HG03460 (cell line): ENCODE measurements around the gene RFPL1.
"Not testable (repeated sequence)": the region's sequence is repeated elsewhere in the genome, so short reads cannot be mapped to it uniquely, and the experiment has no call there.

ENCODE experiments used
- ATAC-seq: cut with Tn5 transposase; IDR thresholded peaks from one replicate; pipeline ENCODE4 v1.9.1; 2021; ENCODE audit not compliant: unreplicated experiment

RFPL1 gene

DNA sequence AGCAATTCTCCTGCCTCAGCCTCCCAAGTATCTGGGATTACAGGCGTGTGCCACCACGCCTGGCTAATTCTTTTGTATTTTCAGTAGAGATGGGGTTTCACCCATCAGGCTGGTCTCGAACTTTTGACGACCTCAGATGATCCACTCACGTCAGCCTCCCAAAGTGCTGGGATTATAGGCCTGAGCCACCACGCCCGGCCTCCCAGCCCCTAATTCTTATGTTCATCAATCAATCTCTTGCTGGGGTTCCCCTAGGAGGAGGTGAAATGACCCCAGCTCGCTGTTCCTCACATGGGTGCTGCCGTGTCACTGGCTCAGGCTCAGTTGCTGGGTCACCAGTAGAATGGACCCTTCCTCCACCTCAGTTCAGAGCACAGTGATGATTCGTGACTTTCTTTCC, at the start of gene RFPL1:
Gene RFPL1 (plus strand): TSS at position 301 of the 400 bp plus-strand sequence.
- ATAC-seq: not testable (repeated sequence)

GRCh38 chr22:29388759-29389090, 49.7 kb upstream of the RFPL1 start:
- ATAC-seq: peak; percentile 3

GRCh38 chr22:29390270-29390669, 48.1 kb upstream of the RFPL1 start:
- ATAC-seq: no peak

GRCh38 chr22:29391546-29391945, 46.8 kb upstream of the RFPL1 start:
- no peak for ATAC-seq

DNA sequence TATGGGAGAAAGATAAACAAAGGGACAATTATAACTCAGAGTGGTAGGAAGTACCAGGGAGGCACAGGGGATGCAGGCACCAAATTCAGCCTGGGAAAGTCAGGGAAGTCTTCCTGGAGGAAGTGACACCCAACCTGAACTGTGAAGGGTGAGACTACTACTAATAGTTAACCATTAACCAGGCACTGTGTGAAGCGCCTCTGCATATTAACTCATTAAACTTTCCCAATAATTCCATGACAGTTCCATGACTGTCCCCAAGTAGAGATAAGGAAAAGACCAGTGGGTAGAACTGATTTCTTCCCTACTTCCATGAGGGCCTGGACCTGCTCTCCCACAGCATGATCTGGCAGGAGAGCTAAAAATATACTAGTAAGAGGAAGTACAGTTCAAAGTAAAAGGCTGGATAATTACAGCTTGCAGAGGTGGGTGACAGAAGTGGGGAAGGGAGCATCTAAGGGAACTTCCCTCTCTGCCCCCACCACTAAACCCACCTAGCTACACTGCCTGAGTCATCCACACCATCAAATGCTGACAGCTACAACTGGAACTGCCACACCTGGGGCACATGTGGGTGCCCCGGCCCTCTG, 45.3 kb upstream of the RFPL1 start:
- no peak for ATAC-seq

GRCh38 chr22:29394931-29395581, 43.3 kb upstream of the RFPL1 start:
- peak; percentile 59 for ATAC-seq

DNA sequence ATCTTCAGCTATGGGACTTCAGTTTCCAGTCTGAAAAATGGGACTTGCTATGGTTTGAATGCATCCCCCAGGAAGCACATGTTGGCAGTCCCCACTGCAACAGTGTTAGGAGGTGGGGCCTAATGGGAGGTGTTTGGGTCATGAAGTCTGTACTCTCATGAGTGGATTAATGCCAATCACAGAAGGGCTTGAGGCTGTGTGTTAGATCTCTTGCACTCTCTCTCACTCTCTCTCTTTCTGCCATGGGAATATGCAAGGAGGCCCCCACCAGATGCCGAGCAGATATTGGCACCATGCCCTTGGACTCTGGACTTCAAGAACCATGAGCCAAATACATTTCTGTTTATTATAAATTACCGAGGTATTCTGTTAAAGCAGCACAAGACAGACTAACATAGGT, 42.3 kb upstream of the RFPL1 start:
- ATAC-seq: no peak

DNA sequence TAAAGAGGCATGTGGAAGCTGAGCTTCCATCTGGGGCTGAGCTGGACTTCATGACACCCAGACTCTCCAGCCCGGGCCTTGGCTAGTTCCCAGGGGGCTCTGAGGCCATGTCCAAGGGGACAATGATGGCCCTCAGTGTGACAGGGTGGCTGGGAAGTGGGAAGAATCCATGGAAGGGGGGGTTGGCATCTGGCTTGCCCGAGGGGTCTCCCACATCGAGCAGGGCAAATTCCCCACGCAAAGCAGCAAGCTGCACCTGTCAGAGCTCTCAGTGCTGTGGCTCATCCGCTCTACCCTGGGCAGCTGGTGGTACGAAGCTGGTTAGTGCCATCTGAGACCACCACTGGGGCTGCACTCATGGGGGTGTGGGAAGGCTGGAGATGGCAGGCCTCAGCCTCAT, 40.6 kb upstream of the RFPL1 start:
- ATAC-seq: no peak

- ATAC-seq: no peak
Observed at GRCh38 chr22:29400576-29400975, 37.8 kb upstream of the RFPL1 start.

- ATAC-seq: not testable (repeated sequence)
Observed at GRCh38 chr22:29401538-29401937, 36.8 kb upstream of the RFPL1 start.

- no peak for ATAC-seq
Observed at GRCh38 chr22:29408940-29409339, 29.4 kb upstream of the RFPL1 start.

DNA sequence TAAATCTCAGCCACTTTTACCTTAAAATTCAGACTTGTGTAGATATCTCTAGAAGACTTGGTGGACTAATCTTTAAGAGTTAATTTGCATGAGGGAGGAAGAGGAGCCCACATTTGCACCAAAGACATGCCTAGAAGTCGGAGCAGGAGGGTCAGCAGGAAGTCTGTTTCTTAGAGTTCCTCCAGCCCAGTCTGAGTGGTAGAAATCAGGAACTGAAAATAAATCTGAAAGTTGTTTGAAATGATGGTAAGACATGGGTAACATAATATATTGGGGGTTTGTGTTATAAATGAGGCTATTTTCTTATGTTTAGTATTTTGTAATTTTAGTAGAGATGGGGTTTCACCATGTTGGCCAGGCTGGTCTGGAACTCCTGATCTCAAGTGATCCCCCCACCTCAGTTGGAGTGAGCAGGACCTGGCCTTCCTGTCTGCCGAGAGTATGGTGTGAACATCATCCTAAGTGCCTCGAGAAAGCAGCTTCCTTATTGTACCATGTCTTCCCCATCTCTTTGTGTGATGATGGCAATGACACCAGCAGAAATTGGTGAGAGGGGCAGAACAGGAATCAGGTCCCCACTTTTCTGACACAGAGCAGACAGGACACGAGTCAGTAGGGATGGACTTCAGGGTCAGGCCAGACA, 26.7 kb upstream of the RFPL1 start:
- not testable (repeated sequence) for ATAC-seq

- ATAC-seq: not testable (repeated sequence)
Observed at GRCh38 chr22:29412772-29413171, 25.6 kb upstream of the RFPL1 start.

DNA sequence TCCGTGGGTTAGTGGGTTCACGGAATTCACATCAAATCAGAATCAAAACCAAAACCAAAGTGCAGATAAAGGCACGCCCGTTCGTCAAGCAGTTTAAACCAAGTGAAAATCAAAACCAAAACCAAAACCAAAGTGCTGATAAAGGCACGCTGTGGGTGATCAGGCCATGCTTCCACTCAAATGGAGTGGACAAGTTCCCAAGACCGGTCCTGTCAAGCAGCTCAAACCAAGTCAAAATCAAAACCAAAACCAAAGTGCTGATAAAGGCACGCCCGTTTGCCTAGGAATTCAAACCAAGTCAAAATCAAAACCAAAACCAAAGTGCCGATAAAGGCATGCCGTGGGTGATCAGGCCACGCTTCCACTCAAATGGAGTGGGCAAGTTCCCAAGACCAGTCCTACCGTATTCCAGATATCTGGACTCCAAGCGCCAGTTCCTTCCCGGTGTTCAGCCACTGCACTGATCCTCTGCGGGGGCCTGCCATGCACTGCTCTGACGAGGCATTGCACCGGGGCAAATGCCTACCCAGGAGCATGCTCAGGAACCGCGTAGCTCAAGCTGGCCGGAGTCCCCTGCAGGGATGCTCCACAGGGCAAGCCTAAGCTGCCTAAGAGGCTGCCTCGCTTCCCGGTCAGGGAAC, 23.3 kb upstream of the RFPL1 start:
- not testable (repeated sequence) for ATAC-seq

DNA sequence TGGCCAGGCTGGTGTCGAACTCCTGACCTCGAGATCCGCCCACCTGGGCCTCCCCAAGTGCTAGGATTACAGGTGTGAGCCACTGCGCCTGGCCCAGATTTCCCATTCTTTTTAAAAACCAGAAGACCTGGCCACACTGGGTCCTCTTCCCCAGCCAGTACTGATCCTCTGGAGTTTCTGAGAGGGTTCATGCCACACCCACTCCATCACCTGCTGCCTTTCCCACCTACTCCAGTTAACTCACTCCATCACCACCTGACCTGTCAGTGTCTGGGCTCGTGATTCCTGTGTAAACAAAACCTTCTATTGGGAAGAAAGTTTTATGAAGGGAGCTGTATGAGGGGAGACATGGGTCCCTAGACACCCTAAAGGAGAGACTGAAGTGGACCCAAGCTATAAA, 19.7 kb upstream of the RFPL1 start:
- ATAC-seq: not testable (repeated sequence)

DNA sequence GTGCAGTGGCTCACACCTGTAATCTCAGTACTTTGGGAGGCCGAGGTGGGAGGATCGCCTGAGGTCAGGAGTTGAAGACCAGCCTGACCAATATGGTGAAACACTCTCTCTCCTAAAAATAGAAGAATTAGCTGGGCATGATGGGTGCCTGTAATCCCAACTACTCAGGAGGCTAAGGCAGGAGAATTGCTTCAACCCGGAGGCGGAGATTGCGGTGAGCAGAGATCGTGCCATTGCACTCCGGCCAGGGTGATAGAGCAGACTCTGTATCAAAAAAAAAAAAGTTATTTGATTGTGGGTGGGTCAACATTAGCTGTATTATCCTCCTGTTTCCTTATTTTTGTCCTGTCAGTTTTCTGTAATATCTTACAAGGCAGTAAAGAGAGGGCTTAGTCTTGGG, 11.9 kb upstream of the RFPL1 start:
- ATAC-seq: no peak

- no peak for ATAC-seq
Observed at GRCh38 chr22:29427176-29427760, 11.1 kb upstream of the RFPL1 start.

- ATAC-seq: no peak
Observed at GRCh38 chr22:29431986-29432385, 6.4 kb upstream of the RFPL1 start.

- ATAC-seq: no peak
Observed at GRCh38 chr22:29433856-29434255, 4.5 kb upstream of the RFPL1 start.

DNA sequence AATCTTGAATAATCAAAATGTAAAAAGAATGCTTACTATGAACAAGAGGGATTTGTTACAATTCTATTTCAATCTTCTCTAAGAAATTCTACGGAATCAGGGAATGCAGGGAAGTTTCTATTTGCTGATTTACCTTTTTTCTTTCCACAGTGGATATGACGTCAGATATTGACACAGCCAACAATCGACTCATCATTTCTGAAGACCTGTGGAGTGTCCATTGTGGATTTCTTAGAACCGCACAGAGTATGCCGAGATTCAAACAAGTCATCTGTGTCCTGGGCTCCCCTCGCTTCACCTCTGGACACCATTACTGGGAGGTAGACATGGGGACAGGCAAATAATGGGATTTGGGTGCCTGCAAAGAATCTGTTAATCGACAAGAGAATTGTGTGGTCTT, 4.1 kb upstream of the RFPL1 start:
- ATAC-seq: no peak

DNA sequence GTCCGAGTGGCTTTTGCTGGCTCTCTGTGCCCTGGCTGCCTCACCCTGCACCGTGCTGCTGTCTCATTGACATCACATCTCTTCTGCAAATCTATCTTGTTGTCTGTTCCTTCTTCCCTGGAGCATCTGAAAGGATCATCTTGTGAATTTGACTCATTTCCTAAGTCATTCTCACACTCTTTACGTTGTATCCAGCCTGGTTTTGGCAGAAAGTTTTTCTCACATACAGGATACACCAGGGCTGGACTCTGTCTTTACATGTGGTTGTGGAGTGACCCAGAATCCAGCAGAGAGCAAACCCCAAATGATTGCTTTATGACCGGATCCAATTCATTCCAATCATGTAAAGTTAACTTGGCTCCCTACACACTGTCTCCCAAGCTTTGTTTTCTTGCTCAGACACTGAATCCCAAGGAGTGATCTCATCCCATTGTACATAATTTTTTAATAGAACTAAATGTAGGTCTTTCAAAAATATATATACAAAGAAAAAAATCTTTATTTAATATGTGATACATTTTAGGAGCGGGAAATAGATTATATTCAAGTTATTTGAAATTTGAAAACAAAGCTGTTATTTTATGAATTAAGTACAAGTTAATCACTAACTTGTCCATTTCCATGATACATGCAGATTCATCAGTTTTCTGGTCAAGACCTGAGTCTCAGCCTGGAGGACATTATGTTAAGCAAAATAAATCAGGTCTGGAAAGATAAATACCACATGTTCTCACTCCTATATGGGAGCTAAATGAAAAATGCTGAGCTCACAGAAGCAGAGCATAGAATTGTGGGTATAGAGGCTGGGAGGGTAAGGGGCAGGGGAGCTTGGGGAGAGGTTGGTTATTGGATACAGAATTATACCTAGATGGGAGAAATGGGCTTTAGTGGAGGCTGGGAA, 2.9 kb upstream of the RFPL1 start:
- ATAC-seq: no peak
